RWPE1 (cell line): ENCODE data around the gene LACC1.

Experiments
- CTCF ChIA-PET: fragments of 350-600 bp; sonication (Branson Sonifier 250); formaldehyde crosslinking; extraction: SDS; loops from one replicate; lab custom pipeline; 2021; lab: Yijun Ruan, JAX
- POLR2A ChIA-PET: fragments of 400-600 bp; formaldehyde crosslinking; extraction: SDS; loops from one replicate; lab custom pipeline; 2020; ENCODE audit warnings: antibody characterized with exemption; ENCODE audit not compliant: low non-redundant PET; lab: Yijun Ruan, JAX
- DNase-seq: peaks from one replicate; pipeline ENCODE4 v3.0.0; 2012; ENCODE audit warnings: low spot score
- H3K27ac ChIP-seq: fragments of 450-650 bp; 2 replicates; pipeline ENCODE4 v1.5.1; 2017
- CTCF ChIP-seq: fragments of 450-650 bp; conservative IDR thresholded peaks from 2 replicates; pipeline ENCODE4 v1.5.1; 2017; ENCODE audit warnings: low read depth, mild to moderate bottlenecking

Gene LACC1

GRCh38 chr13:43929947-43930346 is 50.2 kb downstream of the LACC1 start:
- H3K27ac ChIP-seq, result no peak overlapping the region
- no peak for TF ChIP-seq CTCF
- POLR2A ChIA-PET, result no interaction called here
- CTCF ChIA-PET, result no interaction called here
- no peak for DNase-seq

GRCh38 chr13:43933378-43933777 is 53.7 kb downstream of the LACC1 start:
- H3K27ac ChIP-seq, result no peak overlapping the region
- ChIA-PET CTCF (no interaction called here), POLR2A (no interaction called here)
- TF ChIP-seq CTCF, result no peak
- no peak for DNase-seq

- CTCF ChIA-PET, result no interaction called here
- DNase-seq, result no peak
- H3K27ac ChIP-seq, result no peak overlapping the region
- POLR2A ChIA-PET, result no interaction called here
- TF ChIP-seq CTCF, result no peak
Measured at GRCh38 chr13:43934273-43934672, 54.6 kb downstream of the LACC1 start.

- POLR2A ChIA-PET, result no interaction called here
- CTCF ChIA-PET, result no interaction called here
- H3K27ac ChIP-seq, result no peak overlapping the region
- DNase-seq, result no peak
- TF ChIP-seq CTCF, result no peak
Measured at GRCh38 chr13:43935878-43936277, 56.2 kb downstream of the LACC1 start.

- ChIA-PET CTCF (no interaction called here), POLR2A (no interaction called here)
- no peak for TF ChIP-seq CTCF
- H3K27ac ChIP-seq, result no peak overlapping the region
- DNase-seq, result no peak
Measured at GRCh38 chr13:43936647-43937046, 56.9 kb downstream of the LACC1 start.

- no peak overlapping the region for H3K27ac ChIP-seq
- POLR2A ChIA-PET, result no interaction called here
- CTCF ChIA-PET, result no interaction called here
- DNase-seq, result no peak
- TF ChIP-seq CTCF, result no peak
Measured at GRCh38 chr13:43937839-43938238, 58.1 kb downstream of the LACC1 start.

GRCh38 chr13:43938449-43938848 is 58.7 kb downstream of the LACC1 start:
- no peak for DNase-seq
- POLR2A ChIA-PET, result no interaction called here
- no peak for TF ChIP-seq CTCF
- CTCF ChIA-PET, result no interaction called here
- H3K27ac ChIP-seq, result no peak overlapping the region
